Panc1 (cell line): Measurements from ENCODE around the gene ERO1B. TPM values are rescaled to one million over a fixed set of nuclear protein-coding genes. Genes with fewer than 3 reads are reported as not detected.

Source experiments
- ATAC-seq: fragments of 200-7000 bp; cut with Tn5 transposase; 2 replicates; pipeline ENCODE4 v1.9.1; 2020; ENCODE audit warnings: mild to moderate bottlenecking, moderate library complexity
- BruUV-seq: library from RNA; stranded (reverse); fragments of 400-500 nt; replicated peaks from 2 replicates; lab custom pipeline; 2021; lab: Mats Ljungman, UMichigan
- CTCF ChIA-PET: fragments of 300-600 bp; sonication (Branson Sonifier 250); formaldehyde crosslinking; loops from one replicate; lab custom pipeline; 2022; ENCODE audit warnings: antibody characterized with exemption; lab: Charles Lee
- POLR2A ChIA-PET: fragments of 300-600 bp; sonication (Branson Sonifier 250); formaldehyde crosslinking; loops from one replicate; lab custom pipeline; 2022; ENCODE audit warnings: antibody characterized with exemption; lab: Charles Lee
- DNase-seq: peaks from one replicate; pipeline ENCODE4 v3.0.0-alpha.2; 2010; ENCODE audit warnings: low read depth, low spot score
- H3K27ac ChIP-seq: 2 replicates; pipeline ENCODE4 v1.5.1; 2011; ENCODE audit warnings: mild to moderate bottlenecking, low read length, inconsistent platforms
- H3K27me3 ChIP-seq: fragments of 200-500 bp; sonication (Bioruptor generic); 2 replicates; pipeline ENCODE4 v1.6.0; 2014; ENCODE audit warnings: low read length, inconsistent platforms; ENCODE audit not compliant: control insufficient read depth, insufficient read depth
- H3K36me3 ChIP-seq: fragments of 200-500 bp; sonication (Bioruptor generic); 2 replicates; pipeline ENCODE4 v1.5.1; 2014; ENCODE audit warnings: inconsistent platforms, mild to moderate bottlenecking, low read length, moderate library complexity; ENCODE audit not compliant: control insufficient read depth, insufficient read depth
- H3K4me1 ChIP-seq: 2 replicates; pipeline ENCODE4 v1.5.1; 2011; ENCODE audit warnings: inconsistent platforms, mild to moderate bottlenecking, low read length, moderate library complexity; ENCODE audit not compliant: control insufficient read depth, insufficient read depth
- H3K4me3 ChIP-seq, 2 experiments: 2 replicates each; pipeline ENCODE4 v1.5.1; 2011 to 2012; ENCODE audit warnings: low read depth in 2 of 2, low read length in 2 of 2, mild to moderate bottlenecking in 2 of 2, inconsistent platforms in 1 of 2, moderate library complexity in 1 of 2
- H3K9me3 ChIP-seq: fragments of 200-500 bp; sonication (Bioruptor generic); 2 replicates; pipeline ENCODE4 v1.5.1; 2014; ENCODE audit warnings: low read depth, mild to moderate bottlenecking, inconsistent platforms, low read length, moderate library complexity; ENCODE audit not compliant: control insufficient read depth, insufficient read depth
- POLR2AphosphoS5 ChIP-seq: IDR thresholded peaks from 2 replicates; pipeline ENCODE4 v1.6.1; 2012; ENCODE audit warnings: mild to moderate bottlenecking, low read depth, low read length, moderate library complexity
- SIN3A ChIP-seq: IDR thresholded peaks from 2 replicates; pipeline ENCODE4 v1.6.1; 2012; ENCODE audit warnings: low read depth, mild to moderate bottlenecking, low read length, moderate library complexity, borderline replicate concordance; ENCODE audit not compliant: insufficient read depth
- TCF7L2 ChIP-seq: IDR thresholded peaks from 2 replicates; pipeline ENCODE4 v1.6.1; 2011; ENCODE audit warnings: mild to moderate bottlenecking, low read depth, low read length, inconsistent platforms
- in situ Hi-C: cut with HindIII; loops from 2 replicates; pipeline ENCODE4 v1.10.0; 2016; ENCODE audit warnings: low sequenced_read_pairs, low pct_unique_long_range_greater_than_20kb
- intact Hi-C: fragments of 100-400 bp; cut with micrococcal nuclease; formaldehyde crosslinking; loops from one replicate; pipeline ENCODE4 v1.10.0; 2022; ENCODE audit not compliant: unreplicated experiment
- total RNA-seq: library from RNA; stranded (reverse); gene quantifications from one replicate; pipeline ENCODE4 v1.2.1, GENCODE V29; 2021; ENCODE audit not compliant: unreplicated experiment
- TF ChIP-seq, protein P1 (sequence below): fragments of 450-650 bp; IDR thresholded peaks from 2 replicates; pipeline ENCODE4 v1.5.1; 2017; ENCODE audit warnings: mild to moderate bottlenecking
- TF ChIP-seq, protein P2 (sequence below), 2 experiments: IDR thresholded peaks; 2 replicates each; pipeline ENCODE4 v1.6.1; 2011 to 2012; ENCODE audit warnings: low read depth in 2 of 2, control low read depth in 1 of 2, low read length in 1 of 2, mild to moderate bottlenecking in 1 of 2, moderate library complexity in 1 of 2; ENCODE audit not compliant: insufficient read depth in 1 of 2

Gene ERO1B
- total RNA-seq, 1 experiment from 2014 or later, result 19.9 TPM

DNA sequence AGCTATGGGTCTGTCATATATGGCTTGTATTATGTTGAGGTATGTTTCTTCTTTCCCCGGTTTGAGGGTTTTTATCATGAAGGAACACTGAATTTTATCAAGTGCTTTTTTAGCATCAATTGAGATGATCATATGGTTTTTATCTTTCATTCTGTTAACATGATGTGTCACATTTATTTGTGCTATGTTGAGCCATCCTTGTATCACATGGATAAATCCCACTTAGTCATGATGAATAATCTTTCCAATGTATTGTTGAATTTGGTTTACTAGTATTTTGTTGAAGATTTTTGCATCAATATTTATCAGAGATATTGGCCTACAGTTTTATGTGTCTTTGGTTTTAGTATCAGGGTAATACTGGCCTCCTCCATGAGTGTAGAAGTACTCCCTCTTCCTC, 77.7 kb downstream of the ERO1B start:
- ATAC-seq, result no peak
- no TSS peak for BruUV-seq
- ChIA-PET CTCF (no interaction called here), POLR2A (no interaction called here)
- H3K27me3 ChIP-seq, result no peaks in the 10 kb centered on the region
- no peak overlapping the region for H3K4me3 ChIP-seq
- no peaks in the 10 kb centered on the region for H3K36me3 ChIP-seq
- H3K9me3 ChIP-seq, result no peaks in the 10 kb centered on the region
- peaks cover 6% of the 10 kb centered on the region for H3K4me1 ChIP-seq
- no peak overlapping the region for H3K27ac ChIP-seq
- intact Hi-C loops, result no loop called here
- DNase-seq, result no peak
- in situ Hi-C loops, result no loop called here
- TF ChIP-seq, protein P1, sequence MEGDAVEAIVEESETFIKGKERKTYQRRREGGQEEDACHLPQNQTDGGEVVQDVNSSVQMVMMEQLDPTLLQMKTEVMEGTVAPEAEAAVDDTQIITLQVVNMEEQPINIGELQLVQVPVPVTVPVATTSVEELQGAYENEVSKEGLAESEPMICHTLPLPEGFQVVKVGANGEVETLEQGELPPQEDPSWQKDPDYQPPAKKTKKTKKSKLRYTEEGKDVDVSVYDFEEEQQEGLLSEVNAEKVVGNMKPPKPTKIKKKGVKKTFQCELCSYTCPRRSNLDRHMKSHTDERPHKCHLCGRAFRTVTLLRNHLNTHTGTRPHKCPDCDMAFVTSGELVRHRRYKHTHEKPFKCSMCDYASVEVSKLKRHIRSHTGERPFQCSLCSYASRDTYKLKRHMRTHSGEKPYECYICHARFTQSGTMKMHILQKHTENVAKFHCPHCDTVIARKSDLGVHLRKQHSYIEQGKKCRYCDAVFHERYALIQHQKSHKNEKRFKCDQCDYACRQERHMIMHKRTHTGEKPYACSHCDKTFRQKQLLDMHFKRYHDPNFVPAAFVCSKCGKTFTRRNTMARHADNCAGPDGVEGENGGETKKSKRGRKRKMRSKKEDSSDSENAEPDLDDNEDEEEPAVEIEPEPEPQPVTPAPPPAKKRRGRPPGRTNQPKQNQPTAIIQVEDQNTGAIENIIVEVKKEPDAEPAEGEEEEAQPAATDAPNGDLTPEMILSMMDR, result no peak
- TF ChIP-seq, protein P2, sequence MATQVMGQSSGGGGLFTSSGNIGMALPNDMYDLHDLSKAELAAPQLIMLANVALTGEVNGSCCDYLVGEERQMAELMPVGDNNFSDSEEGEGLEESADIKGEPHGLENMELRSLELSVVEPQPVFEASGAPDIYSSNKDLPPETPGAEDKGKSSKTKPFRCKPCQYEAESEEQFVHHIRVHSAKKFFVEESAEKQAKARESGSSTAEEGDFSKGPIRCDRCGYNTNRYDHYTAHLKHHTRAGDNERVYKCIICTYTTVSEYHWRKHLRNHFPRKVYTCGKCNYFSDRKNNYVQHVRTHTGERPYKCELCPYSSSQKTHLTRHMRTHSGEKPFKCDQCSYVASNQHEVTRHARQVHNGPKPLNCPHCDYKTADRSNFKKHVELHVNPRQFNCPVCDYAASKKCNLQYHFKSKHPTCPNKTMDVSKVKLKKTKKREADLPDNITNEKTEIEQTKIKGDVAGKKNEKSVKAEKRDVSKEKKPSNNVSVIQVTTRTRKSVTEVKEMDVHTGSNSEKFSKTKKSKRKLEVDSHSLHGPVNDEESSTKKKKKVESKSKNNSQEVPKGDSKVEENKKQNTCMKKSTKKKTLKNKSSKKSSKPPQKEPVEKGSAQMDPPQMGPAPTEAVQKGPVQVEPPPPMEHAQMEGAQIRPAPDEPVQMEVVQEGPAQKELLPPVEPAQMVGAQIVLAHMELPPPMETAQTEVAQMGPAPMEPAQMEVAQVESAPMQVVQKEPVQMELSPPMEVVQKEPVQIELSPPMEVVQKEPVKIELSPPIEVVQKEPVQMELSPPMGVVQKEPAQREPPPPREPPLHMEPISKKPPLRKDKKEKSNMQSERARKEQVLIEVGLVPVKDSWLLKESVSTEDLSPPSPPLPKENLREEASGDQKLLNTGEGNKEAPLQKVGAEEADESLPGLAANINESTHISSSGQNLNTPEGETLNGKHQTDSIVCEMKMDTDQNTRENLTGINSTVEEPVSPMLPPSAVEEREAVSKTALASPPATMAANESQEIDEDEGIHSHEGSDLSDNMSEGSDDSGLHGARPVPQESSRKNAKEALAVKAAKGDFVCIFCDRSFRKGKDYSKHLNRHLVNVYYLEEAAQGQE (IDR thresholded peaks at IDR 0.05; ENCODE audit: insufficient read depth in 1 of 2, low read depth in 2 of 2, low read length in 1 of 2), result no peak
- no peak for TF ChIP-seq SIN3A
- TF ChIP-seq TCF7L2, result no peak
- no peak for TF ChIP-seq POLR2AphosphoS5

DNA sequence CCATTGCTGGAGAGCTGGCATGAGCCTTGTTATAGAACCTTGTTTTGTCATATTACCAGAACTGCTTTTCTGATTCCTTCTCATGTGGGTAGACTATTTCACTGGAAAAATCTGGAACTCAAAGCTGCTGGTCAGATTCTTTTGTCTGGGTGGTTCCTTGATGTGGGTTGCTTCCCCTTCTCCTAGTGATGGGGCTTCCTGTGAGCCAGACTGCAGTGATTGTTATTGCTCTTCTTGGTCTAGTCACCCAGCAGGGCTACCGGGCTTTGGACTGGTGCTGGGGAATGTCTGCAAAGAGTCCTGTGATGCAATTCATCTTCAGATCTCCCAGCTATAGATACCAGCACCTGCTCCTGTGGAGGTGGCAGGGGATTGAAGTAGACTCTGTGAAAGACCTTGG, 80.0 kb downstream of the ERO1B start:
- BruUV-seq, result no TSS peak
- CTCF ChIA-PET, result no interaction called here
- ATAC-seq (no peak), DNase-seq (no peak)
- intact Hi-C loops (no loop called here), in situ Hi-C loops (no loop called here)
- Histone ChIP-seq H3K4me3 (no peak overlapping the region), H3K27ac (no peak overlapping the region), H3K27me3 (no peaks in the 10 kb centered on the region), H3K36me3 (no peaks in the 10 kb centered on the region), H3K4me1 (peaks cover 6% of the 10 kb centered on the region), H3K9me3 (no peaks in the 10 kb centered on the region)
- TF ChIP-seq, protein P2 (IDR thresholded peaks at IDR 0.05; ENCODE audit: insufficient read depth in 1 of 2, low read depth in 2 of 2, low read length in 1 of 2), result no peak
- TF ChIP-seq SIN3A, result no peak
- TF ChIP-seq POLR2AphosphoS5, result no peak
- TF ChIP-seq, protein P1, result no peak
- no peak for TF ChIP-seq TCF7L2
- POLR2A ChIA-PET, result no interaction called here
